IMR-90 (cell line): ENCODE data around the gene TMEM132A. TPM values are rescaled to one million over a fixed set of nuclear protein-coding genes. Genes with fewer than 3 reads are reported as not detected.

ENCODE experiments used
- ATAC-seq: fragments of 200-7000 bp; cut with Tn5 transposase; 2 replicates; pipeline ENCODE4 v1.9.1; 2020; ENCODE audit warnings: low read depth, mild to moderate bottlenecking, moderate library complexity
- BruUV-seq: library from RNA; stranded (reverse); fragments of 400-500 nt; replicated peaks from 2 replicates; lab custom pipeline; 2021; lab: Mats Ljungman, UMichigan
- CTCF ChIA-PET: fragments of 300-600 bp; formaldehyde crosslinking; extraction: SDS; loops from one replicate; lab custom pipeline; 2021; ENCODE audit warnings: antibody characterized with exemption; lab: Yijun Ruan, JAX
- POLR2A ChIA-PET: fragments of 300-600 bp; sonication (Branson Sonifier 250); formaldehyde crosslinking; loops from one replicate; lab custom pipeline; 2022; ENCODE audit warnings: antibody characterized with exemption; ENCODE audit not compliant: unreplicated experiment; lab: Charles Lee
- DNase-seq: peaks from one replicate; pipeline ENCODE4 v3.0.0; 2013
- H2AFZ ChIP-seq: replicated peaks from 2 replicates; pipeline ENCODE3; 2013; ENCODE audit warnings: low read length, mild to moderate bottlenecking; ENCODE audit not compliant: poor library complexity
- H2AK5ac ChIP-seq: 2 replicates; pipeline ENCODE4 v1.6.1; 2013; ENCODE audit warnings: low read depth, low read length, inconsistent platforms
- H2AK9ac ChIP-seq: replicated peaks from 2 replicates; pipeline ENCODE3; 2013; ENCODE audit warnings: mild to moderate bottlenecking, low read depth, low read length, moderate library complexity; ENCODE audit not compliant: poor library complexity
- H2BK120ac ChIP-seq: 2 replicates; pipeline ENCODE4 v1.6.1; 2013; ENCODE audit warnings: low read depth, low read length, inconsistent platforms
- H2BK15ac ChIP-seq: 3 replicates; pipeline ENCODE4 v1.6.1; 2013; ENCODE audit warnings: low read depth, low read length, inconsistent platforms
- H2BK20ac ChIP-seq: 2 replicates; pipeline ENCODE4 v1.6.1; 2013; ENCODE audit warnings: low read depth, mild to moderate bottlenecking, inconsistent platforms, low read length, moderate library complexity
- H2BK5ac ChIP-seq: 2 replicates; pipeline ENCODE4 v1.6.1; 2013; ENCODE audit warnings: mild to moderate bottlenecking, low read depth, low read length, inconsistent platforms; ENCODE audit not compliant: poor library complexity, severe bottlenecking
- H3K14ac ChIP-seq: replicated peaks from 2 replicates; pipeline ENCODE4 v1.6.1; 2013; ENCODE audit warnings: low read depth, low read length, inconsistent platforms
- H3K18ac ChIP-seq: 2 replicates; pipeline ENCODE4 v1.6.1; 2013; ENCODE audit warnings: low read depth, low read length, control low read depth
- H3K23ac ChIP-seq: 2 replicates; pipeline ENCODE4 v1.6.1; 2013; ENCODE audit warnings: low read depth, low read length, inconsistent platforms
- H3K27ac ChIP-seq: 2 replicates; pipeline ENCODE4 v1.5.1; 2013; ENCODE audit warnings: mild to moderate bottlenecking, control low read depth, low read length; ENCODE audit not compliant: insufficient read depth
- H3K27me3 ChIP-seq: 2 replicates; pipeline ENCODE4 v1.6.1; 2013; ENCODE audit warnings: low read length; ENCODE audit not compliant: control insufficient read depth, insufficient read depth
- H3K36me3 ChIP-seq: 2 replicates; pipeline ENCODE4 v1.6.1; 2013; ENCODE audit warnings: low read length, mixed read lengths; ENCODE audit not compliant: control insufficient read depth, insufficient read depth
- H3K4ac ChIP-seq: 2 replicates; pipeline ENCODE4 v1.6.1; 2013; ENCODE audit warnings: low read depth, low read length, inconsistent platforms
- H3K4me1 ChIP-seq: 2 replicates; pipeline ENCODE4 v1.6.1; 2013; ENCODE audit warnings: low read length, mixed read lengths; ENCODE audit not compliant: control insufficient read depth, insufficient read depth
- H3K4me2 ChIP-seq: 2 replicates; pipeline ENCODE4 v1.6.1; 2013; ENCODE audit warnings: low read depth, mild to moderate bottlenecking, control low read depth, low read length, moderate library complexity
- H3K4me3 ChIP-seq: 2 replicates; pipeline ENCODE4 v1.5.1; 2013; ENCODE audit warnings: low read depth, mild to moderate bottlenecking, control low read depth, low read length, moderate library complexity; ENCODE audit not compliant: insufficient read depth
- H3K56ac ChIP-seq: 2 replicates; pipeline ENCODE4 v1.6.1; 2013; ENCODE audit warnings: low read length, inconsistent platforms; ENCODE audit not compliant: insufficient read depth; ENCODE audit errors: extremely low read depth
- H3K79me1 ChIP-seq, 2 experiments: 2 replicates each; pipeline ENCODE4 v1.6.1; 2013; ENCODE audit warnings: low read length in 2 of 2, inconsistent platforms in 1 of 2, low read depth in 1 of 2
- H3K9ac ChIP-seq: 2 replicates; pipeline ENCODE4 v1.6.1; 2013; ENCODE audit warnings: low read depth, low read length, control low read depth
- H3K9me1 ChIP-seq: 2 replicates; pipeline ENCODE4 v1.6.1; 2013; ENCODE audit warnings: low read length, inconsistent platforms; ENCODE audit not compliant: insufficient read depth
- H3K9me3 ChIP-seq: 2 replicates; pipeline ENCODE4 v1.6.1; 2013; ENCODE audit warnings: low read length; ENCODE audit not compliant: control insufficient read depth, insufficient read depth
- H4K20me1 ChIP-seq: 2 replicates; pipeline ENCODE4 v1.6.1; 2013; ENCODE audit warnings: low read length, inconsistent platforms; ENCODE audit not compliant: insufficient read depth
- H4K5ac ChIP-seq: 2 replicates; pipeline ENCODE4 v1.6.1; 2013; ENCODE audit warnings: mild to moderate bottlenecking, low read depth, low read length, control low read depth
- H4K8ac ChIP-seq, 2 experiments: 2 replicates each; pipeline ENCODE4 v1.6.1; 2013; ENCODE audit warnings: low read depth in 2 of 2, low read length in 2 of 2, control low read depth in 1 of 2, inconsistent platforms in 1 of 2
- H4K91ac ChIP-seq: 2 replicates; pipeline ENCODE4 v1.6.1; 2013; ENCODE audit warnings: low read depth, low read length, inconsistent platforms; ENCODE audit not compliant: insufficient read depth
- CEBPB ChIP-seq: IDR thresholded peaks from 2 replicates; pipeline ENCODE4 v1.6.1; 2012; ENCODE audit warnings: low read depth, low read length, improper control_type of control experiment
- CTCF ChIP-seq: conservative IDR thresholded peaks from 2 replicates; pipeline ENCODE4 v1.5.1; 2012; ENCODE audit warnings: mild to moderate bottlenecking, low read depth, low read length, improper control_type of control experiment
- FOS ChIP-seq: fragments of 150-350 bp; IDR thresholded peaks from 2 replicates; pipeline ENCODE4 v1.6.1; 2016; ENCODE audit warnings: low read depth, low read length
- MAFK ChIP-seq: IDR thresholded peaks from 2 replicates; pipeline ENCODE4 v1.6.1; 2012; ENCODE audit warnings: low read depth, low read length, improper control_type of control experiment
- POLR2A ChIP-seq: IDR thresholded peaks from 2 replicates; pipeline ENCODE4 v1.6.1; 2012; ENCODE audit warnings: mild to moderate bottlenecking, low read depth, low read length
- RAD21 ChIP-seq: IDR thresholded peaks from 2 replicates; pipeline ENCODE4 v1.6.1; 2012; ENCODE audit warnings: low read length, improper control_type of control experiment
- RCOR1 ChIP-seq: IDR thresholded peaks from 2 replicates; pipeline ENCODE4 v1.6.1; 2012; ENCODE audit warnings: mild to moderate bottlenecking, low read length, improper control_type of control experiment; ENCODE audit not compliant: insufficient replicate concordance
- USF2 ChIP-seq: fragments of 150-350 bp; IDR thresholded peaks from 2 replicates; pipeline ENCODE4 v1.6.1; 2017; ENCODE audit warnings: mild to moderate bottlenecking, antibody characterized with exemption, low read length, low read depth
- WGBS, 2 experiments: methylation state at CpG; one replicate each; pipeline versions ENCODE4 v1.1.5 to v1.1.7; 2013; ENCODE audit warnings: missing lambda C conversion rate in 2 of 2; ENCODE audit not compliant: insufficient read length in 1 of 2; ENCODE audit errors: extremely low coverage in 2 of 2; 5-methylcytosine and 5-hydroxymethylcytosine counted together
- dilution Hi-C: fragments of 300-500 bp; cut with HindIII; formaldehyde crosslinking; loops from one replicate; pipeline ENCODE4 v1.14.3; 2018; ENCODE audit warnings: low sequenced_read_pairs; ENCODE audit not compliant: unreplicated experiment
- in situ Hi-C: fragments of 300-500 bp; cut with MboI; formaldehyde crosslinking; loops from 3 replicates; pipeline ENCODE4 v1.14.3; 2019; ENCODE audit warnings: low sequenced_read_pairs, inconsistent platforms, mixed read lengths
- intact Hi-C: fragments of 100-400 bp; cut with micrococcal nuclease; formaldehyde crosslinking; loops from 2 replicates; pipeline ENCODE4 v1.10.0; 2022
- polyA plus RNA-seq, 3 experiments: library from polyadenylated mRNA; depleted of rRNA; stranded (reverse); fragments of >200 nt; gene quantifications; 2 replicates each; pipeline ENCODE4 v1.2.3, GENCODE V29; 2012; ENCODE audit warnings: low replicate concordance in 1 of 3
- total RNA-seq: library from RNA; depleted of rRNA; stranded (reverse); fragments of >200 nt; gene quantifications from 2 replicates; pipeline ENCODE4 v1.2.3, GENCODE V29; 2012
- TF ChIP-seq, protein P1 (sequence below): fragments of 150-350 bp; IDR thresholded peaks from 2 replicates; pipeline ENCODE4 v1.6.1; 2016; ENCODE audit warnings: low read depth, mild to moderate bottlenecking, low read length, moderate library complexity, borderline replicate concordance

TMEM132A gene
- total and polyA plus RNA-seq, 2 of the 4 experiments (the other 2 are of a cell fraction): 7.7 to 64.2 TPM

DNA sequence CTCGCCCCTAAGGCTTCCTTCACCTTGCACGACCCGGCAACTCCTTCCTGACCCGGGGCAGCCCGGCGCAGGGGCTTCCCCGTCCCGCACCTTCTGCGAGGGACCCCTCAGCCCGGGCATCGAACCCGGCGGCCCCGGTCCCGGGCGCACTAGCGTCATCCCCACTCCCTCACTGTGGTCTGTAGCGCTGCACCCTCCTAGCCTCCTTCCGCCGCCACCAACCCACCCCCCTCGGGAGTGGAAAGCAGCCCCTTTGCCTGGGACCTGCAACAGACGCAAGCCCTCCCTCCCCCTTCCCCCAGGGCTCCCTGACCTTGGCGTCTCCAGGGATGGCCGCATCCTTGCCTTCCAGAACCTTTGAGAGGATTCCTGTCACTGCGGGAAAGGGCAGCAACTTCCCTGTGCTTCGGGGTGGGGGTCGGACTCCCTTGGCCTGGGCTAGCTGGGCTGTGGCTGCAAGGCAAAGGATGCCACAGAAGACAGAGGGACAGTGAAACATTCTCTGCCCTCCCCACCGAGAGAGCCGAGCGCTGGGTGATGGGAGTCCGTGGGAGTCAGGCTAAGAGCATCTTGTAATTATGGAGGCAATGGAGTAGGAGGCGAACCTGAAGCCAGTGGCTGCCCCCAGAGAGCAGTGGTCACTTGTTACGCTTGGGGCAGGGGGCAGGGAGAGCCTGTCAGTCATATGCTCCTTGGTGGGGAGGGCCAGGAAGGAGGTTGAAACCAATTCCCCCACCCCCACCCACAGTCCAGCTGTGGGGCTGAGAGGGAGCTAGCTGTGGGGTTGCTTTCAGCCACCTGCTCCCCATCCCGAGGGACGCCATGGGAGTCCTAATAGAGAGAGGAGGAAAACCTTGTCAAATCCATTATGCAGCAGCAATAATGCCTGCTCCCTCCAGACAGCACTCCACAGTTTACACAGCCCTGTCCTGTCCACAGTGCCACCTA, 920 bp downstream of the TMEM132A start (continued):
- TF ChIP-seq USF2: no peak

DNA sequence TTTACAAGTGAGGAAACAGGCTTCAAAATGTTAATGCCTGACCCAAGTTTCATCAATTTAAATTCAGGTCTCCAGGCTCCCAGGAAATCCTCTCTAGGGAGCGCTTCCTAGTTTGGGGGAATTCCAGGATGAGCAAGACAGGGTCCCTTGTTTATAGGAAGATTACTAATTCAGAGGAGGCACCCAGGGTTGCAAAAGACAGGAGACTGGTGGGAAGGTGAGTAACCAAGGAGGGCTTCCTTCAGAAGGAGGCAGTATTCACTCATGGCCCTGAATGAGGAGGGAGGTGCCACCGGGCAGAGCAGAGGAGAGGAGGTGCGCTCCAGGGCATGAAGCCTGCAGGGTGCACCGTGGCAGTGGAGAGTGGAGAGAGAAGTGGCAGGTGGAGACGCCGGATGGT, 1.6 kb downstream of the TMEM132A start:
- Histone ChIP-seq H3K4me2 (peak overlapping the region; percentile 75), H3K18ac (no peak overlapping the region), H3K4me1 (peaks cover 14% of the 10 kb centered on the region), H2AFZ (no peak overlapping the region), H4K20me1 (peaks cover 12% of the 10 kb centered on the region), H3K56ac (no peak overlapping the region), H3K4me3 (peak overlapping the region; percentile 65; the same call in 1 of the 2 replicates), H3K14ac (0 out of 2 replicates have a peak overlapping the region, but pooled peaks have one; percentile 0), H3K36me3 (peaks cover 38% of the 10 kb centered on the region), H3K9me3 (no peaks in the 10 kb centered on the region), H4K8ac (no peak overlapping the region), H3K27me3 (no peaks in the 10 kb centered on the region), H2BK5ac (no peak overlapping the region), H3K9me1 (peaks cover 7% of the 10 kb centered on the region; the same call in 1 of the 2 replicates), H2BK20ac (no peak overlapping the region), H3K4ac (0 out of 2 replicates have a peak overlapping the region, but pooled peaks have one; percentile 11), H3K79me1 (peaks cover 5 to 30% of the 10 kb centered on the region in 2 experiments; a peak in 3 of 4 replicates), H3K9ac (no peak overlapping the region), H2AK9ac (no peak overlapping the region), H3K27ac (no peak overlapping the region), H2BK120ac (no peak overlapping the region), H4K5ac (no peak overlapping the region), H2BK15ac (no peak overlapping the region), H4K91ac (no peak overlapping the region), H3K23ac (peak overlapping the region; percentile 82), H2AK5ac (0 out of 2 replicates have a peak overlapping the region, but pooled peaks have one; percentile 42)
- CTCF ChIA-PET: interaction anchor here (0.6 kb wide), 1 partner anchor 17 kb away, joined by 4 read pairs; no protein-coding TSS in a partner anchor
- POLR2A ChIA-PET: no interaction called here
- 17% methylated on average over 1 of the region's 6 CpGs; no CpG with 5 or more reads in 1 of the 2 experiments for WGBS, 2 experiments
- ATAC-seq: peak; percentile 8; the same call in 1 of the 2 replicates
- peak; percentile 89 for DNase-seq
- in situ Hi-C loops: no loop called here
- intact Hi-C loops: no loop called here
- dilution Hi-C loops: no loop called here
- BruUV-seq: no TSS peak
- TF ChIP-seq POLR2A (peak; percentile 40; the same call in 1 of the 2 replicates), RAD21 (0 out of 2 replicates have a peak, but pooled peaks have one; percentile 16), USF2 (no peak), RCOR1 (peak; percentile 65), CTCF (0 out of 2 replicates have a peak, but pooled peaks have one; percentile 18), MAFK (no peak), FOS (peak; percentile 81), CEBPB (peak; percentile 94)
- TF ChIP-seq, protein P1, sequence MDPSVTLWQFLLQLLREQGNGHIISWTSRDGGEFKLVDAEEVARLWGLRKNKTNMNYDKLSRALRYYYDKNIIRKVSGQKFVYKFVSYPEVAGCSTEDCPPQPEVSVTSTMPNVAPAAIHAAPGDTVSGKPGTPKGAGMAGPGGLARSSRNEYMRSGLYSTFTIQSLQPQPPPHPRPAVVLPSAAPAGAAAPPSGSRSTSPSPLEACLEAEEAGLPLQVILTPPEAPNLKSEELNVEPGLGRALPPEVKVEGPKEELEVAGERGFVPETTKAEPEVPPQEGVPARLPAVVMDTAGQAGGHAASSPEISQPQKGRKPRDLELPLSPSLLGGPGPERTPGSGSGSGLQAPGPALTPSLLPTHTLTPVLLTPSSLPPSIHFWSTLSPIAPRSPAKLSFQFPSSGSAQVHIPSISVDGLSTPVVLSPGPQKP: no peak
